GM19240 (cell line): Measurements from ENCODE around the gene FAM184A.
A peak's percentile ranks its signal among the peaks of the same experiment; 100 is the strongest.
"Not testable (repeated sequence)": the region's sequence is repeated elsewhere in the genome, so short reads cannot be mapped to it uniquely, and the experiment has no call there.

ENCODE experiments used
- DNase-seq: peaks from one replicate; pipeline ENCODE4 v3.0.0; 2011; ENCODE audit warnings: low spot score; ENCODE audit not compliant: insufficient read length

FAM184A gene

DNA sequence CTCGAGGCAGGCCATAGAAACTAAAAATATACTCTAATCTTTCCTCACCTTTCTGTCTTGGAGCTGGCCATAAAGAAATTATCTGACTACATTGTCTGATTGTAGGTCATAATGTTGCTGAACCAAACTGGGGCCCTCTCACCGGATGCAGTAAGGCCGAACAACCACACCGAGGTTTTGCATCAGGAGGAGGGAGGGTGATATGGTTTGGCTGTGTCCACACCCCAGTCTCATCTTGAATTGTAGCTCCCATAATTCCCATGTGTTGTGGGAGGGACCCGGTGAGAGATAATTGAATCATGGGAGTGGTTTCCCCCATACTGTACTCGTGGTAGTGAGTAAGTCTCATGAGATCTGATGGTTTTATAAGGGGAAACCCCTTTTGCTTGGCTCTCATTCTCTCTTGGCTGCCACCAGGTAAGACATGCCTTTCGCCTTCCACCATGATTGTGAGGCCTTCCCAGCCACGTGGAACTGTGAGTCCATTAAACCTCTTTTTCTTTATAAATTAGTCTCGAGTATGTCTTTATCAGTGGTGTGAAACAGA lies 19.4 kb upstream of the FAM184A start:
- not testable (repeated sequence) for DNase-seq

GRCh38 chr6:119096721-119097565 lies 18.5 kb upstream of the FAM184A start:
- no peak for DNase-seq

DNA sequence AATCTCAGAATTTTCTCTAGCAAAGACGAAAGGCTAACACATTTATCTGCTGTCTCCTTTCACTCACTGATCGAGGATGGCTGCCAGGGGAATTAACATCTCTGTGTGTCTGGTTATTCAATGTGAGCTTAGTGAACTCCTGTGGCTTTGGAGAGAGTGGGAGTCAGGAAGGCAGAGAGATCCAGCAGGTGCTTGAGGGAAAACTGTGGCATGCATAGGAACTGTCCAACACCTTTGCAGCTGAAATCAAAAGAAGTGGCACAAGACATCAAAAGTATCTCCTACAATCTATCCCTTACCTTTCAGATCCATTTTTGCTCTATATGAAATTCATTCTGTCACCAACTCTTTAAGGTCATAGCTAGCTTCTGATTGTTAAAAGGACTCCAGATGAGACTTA lies 11.8 kb upstream of the FAM184A start:
- no peak for DNase-seq

GRCh38 chr6:119084784-119085183 lies 6.3 kb upstream of the FAM184A start:
- no peak for DNase-seq

DNA sequence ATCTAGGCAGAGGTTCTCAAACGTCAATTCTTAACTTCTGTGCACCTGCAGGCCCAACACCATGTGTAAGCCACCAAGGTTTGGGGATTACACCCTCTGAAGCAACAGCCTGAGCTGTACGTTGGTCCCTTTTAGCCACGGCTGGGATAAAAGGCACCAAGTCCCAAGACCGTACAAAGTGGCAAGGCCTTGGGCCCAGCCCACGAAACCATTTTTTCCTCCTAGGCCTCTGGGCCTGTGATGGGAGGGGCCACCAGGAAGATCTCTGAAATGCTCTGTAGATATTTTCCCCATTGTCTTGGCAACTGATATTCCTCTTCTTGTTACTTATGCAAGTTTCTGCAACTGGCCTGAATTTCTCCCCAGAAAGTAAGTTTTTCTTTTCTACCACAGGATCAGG lies 4.5 kb upstream of the FAM184A start:
- no peak for DNase-seq

- no peak for DNase-seq
Measured at GRCh38 chr6:119079283-119079809, 882 bp upstream of the FAM184A start.

DNA sequence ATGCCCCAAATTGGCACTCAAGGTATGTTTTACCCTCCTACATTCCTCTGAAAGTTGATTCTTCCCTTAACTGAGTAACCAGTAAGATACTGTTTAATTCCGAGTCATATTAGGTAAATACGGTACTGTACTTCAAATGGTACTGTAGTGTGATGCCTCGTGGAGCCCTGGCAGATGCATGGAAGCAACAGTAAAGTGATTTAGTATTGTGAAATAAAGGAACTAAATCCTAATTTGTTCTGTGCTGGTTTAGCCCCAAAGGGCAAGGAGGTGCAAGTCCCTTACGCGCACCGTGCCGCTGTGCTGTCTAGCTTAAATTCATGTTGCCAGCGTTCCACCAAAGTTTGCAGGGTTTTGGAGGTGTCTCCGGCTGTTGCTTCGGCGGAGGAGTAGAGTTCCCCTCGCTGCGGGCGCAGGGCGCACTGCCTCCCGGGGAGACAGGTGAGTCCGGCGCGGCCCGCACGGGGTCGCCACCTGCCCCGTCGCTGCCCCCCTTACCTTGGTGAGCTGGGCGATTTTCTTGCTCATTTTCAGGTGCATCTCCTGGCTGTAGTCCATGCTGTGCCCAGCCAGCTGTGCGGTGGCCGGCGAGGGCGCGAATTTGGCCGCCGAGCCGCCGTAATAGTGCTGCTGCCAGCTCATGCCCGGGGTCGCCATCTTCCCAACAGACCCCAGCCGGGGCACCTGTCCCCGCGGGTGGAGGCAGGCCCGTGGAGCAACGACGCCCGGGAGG lies 655 bp downstream of the FAM184A start:
- DNase-seq, result peak; percentile 19

DNA sequence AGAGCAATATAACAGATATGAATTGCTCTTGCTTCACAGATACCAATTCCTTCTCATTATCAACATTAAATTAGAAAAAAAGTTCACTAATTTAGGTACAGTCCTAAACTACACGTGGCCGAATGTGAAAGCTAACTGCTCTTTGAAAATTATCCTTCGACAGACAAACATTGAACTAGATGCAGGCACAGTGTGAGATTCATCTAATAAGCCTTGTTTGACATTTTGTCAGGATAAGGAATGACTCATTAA lies 1.1 kb downstream of the FAM184A start:
- DNase-seq, result no peak

DNA sequence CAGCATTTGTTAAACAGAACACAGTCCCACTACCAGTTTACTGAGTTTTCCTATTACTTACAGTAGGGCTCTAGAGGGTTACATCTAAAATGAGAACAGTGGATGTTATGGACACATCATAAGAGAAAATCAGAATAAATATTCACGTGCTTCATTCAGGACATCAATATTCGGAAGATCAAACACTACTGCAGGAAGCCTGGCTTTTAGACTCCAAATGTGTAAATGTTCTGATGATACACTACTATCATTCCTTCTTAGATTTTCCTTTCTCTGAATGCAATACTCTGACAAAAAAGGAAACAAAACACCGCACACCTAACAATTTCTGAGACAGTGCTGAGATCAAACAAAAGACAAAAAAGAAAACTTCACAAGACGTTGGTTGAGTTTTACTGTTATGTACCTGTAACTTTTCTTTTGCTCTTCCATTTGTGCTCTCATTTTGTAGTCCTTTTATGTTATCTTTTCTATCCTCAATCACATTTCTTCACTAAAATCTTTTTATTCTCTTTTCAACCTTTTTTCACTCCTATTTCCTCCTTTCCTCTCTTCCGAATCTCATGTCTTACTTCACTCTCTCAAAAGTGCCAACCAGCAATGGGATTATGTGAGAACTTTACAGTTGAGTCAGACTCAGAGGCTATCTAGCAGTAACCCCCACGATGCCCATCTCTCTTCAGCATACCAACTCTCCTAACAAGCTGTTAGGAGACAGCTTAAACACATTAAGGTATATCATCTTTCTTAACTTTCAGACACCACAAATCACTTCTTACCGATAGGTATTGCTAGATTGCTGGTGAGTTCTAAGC lies 1.7 kb downstream of the FAM184A start:
- no peak for DNase-seq

GRCh38 chr6:119076173-119076572 lies 2.3 kb downstream of the FAM184A start:
- DNase-seq, result no peak

- DNase-seq, result no peak
Measured at GRCh38 chr6:119075200-119075981, 3.1 kb downstream of the FAM184A start.

- no peak for DNase-seq
Measured at GRCh38 chr6:119073307-119074051, 5.0 kb downstream of the FAM184A start.

DNA sequence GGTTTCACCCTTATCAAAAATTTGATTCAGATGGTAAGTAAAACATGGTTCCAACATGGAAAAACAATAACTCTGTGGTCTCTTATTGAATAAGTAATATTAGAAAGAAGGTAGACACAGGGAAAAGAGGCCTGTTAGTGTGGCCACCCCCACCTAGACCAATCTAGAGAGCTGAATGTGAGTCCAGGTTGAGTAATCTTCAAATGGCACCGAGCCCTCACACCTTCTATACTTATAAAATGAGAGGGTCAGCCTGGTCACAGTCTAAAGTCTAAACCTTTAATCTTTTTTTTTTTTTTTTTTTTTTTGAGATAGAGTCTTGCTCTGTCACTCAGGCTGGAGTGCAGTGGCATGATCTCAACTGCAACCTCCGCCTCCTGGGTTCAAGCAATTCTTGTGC lies 6.9 kb downstream of the FAM184A start:
- no peak for DNase-seq

- no peak for DNase-seq
Measured at GRCh38 chr6:119067091-119067490, 11.4 kb downstream of the FAM184A start.

- no peak for DNase-seq
Measured at GRCh38 chr6:119066517-119066916, 11.9 kb downstream of the FAM184A start.

- no peak for DNase-seq
Measured at GRCh38 chr6:119065955-119066354, 12.5 kb downstream of the FAM184A start.

GRCh38 chr6:119065382-119065781 lies 13.1 kb downstream of the FAM184A start:
- no peak for DNase-seq

GRCh38 chr6:119063491-119063890 lies 15.0 kb downstream of the FAM184A start:
- DNase-seq, result no peak

DNA sequence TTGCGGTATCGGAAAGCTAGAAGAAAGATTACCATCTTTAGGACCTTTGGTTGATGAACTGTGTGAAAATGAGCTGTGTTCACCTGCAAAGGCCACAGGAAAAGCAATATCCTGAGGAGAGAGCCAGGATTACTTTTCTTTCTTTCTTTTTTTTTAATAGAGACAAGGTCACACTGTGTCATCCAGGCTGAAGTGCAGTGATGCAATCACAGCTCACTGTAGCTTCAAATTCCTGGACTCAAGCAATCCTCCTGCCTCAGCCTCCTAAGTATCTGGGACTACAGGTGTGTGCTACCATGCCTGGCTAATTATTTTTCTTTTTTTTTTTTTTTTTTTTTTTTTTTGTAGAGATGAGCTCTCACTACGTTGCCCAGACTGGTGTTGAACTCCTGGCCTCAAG lies 17.2 kb downstream of the FAM184A start:
- DNase-seq, result no peak

DNA sequence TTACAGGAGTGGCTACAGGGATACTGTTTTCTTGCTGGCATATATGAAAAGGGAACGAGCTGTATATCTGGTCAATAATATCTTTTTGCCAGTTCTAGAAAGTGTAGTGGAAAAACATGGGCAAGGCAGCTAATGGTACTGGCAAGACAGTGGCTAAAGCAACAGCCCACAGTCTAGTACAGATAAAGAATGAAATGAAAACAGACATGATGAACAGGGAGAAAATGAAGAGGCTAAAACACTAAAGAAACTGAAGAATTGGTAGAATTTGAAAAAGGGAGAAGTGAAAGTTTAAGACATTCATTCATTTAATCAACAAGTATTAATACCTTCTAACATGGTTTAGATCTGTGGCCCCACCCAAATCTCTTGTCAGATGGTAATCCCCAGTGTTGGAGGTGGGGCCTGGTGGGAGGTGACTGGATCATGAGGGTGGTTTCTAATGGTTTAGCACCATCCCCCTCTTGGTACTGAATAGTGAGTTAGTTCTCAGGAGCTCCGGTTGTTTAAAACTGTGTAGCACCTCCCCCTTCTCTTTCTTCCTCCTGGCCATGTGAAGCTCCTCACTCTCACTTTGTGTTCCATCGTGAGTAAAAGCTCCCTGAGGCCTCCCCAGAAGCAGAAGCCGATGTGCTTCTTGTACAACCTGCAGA lies 18.1 kb downstream of the FAM184A start:
- no peak for DNase-seq
